ENCODE measurements around the gene SELENOM. TPM values are rescaled to one million over a fixed set of nuclear protein-coding genes. Genes with fewer than 3 reads are reported as not detected.

The SELENOM gene
- total RNA-seq, 1 donor from 2014 or later, result 35.0 TPM

- no peaks in the 10 kb centered on the region for H3K36me3 ChIP-seq (ENCODE audit: control insufficient read depth, insufficient read depth, low read length)
- no peak for DNase-seq (ENCODE audit: low read depth)
- no peak for FAIRE-seq
- H3K4me3 ChIP-seq (ENCODE audit: low read depth, low read length), result no peak overlapping the region
- TF ChIP-seq CTCF (IDR thresholded peaks at IDR 0.05; ENCODE audit: insufficient read depth, low read length, severe bottlenecking), result no peak
- peaks cover 4% of the 10 kb centered on the region for H3K27me3 ChIP-seq (ENCODE audit: control insufficient read depth, insufficient read depth, low read length)
These were observed 30.4 kb upstream of the SELENOM start for GRCh38 chr22:31137721-31138120.

- Histone ChIP-seq H3K4me3 (ENCODE audit: low read depth, low read length) (no peak overlapping the region), H3K36me3 (ENCODE audit: control insufficient read depth, insufficient read depth, low read length) (no peaks in the 10 kb centered on the region), H3K27me3 (ENCODE audit: control insufficient read depth, insufficient read depth, low read length) (peaks cover 4% of the 10 kb centered on the region)
- no peak for TF ChIP-seq CTCF (IDR thresholded peaks at IDR 0.05; ENCODE audit: insufficient read depth, low read length, severe bottlenecking)
- DNase-seq (ENCODE audit: low read depth) (no peak), FAIRE-seq (no peak)
These were observed 29.3 kb upstream of the SELENOM start for GRCh38 chr22:31136711-31137110.

GRCh38 chr22:31136155-31136554, 28.8 kb upstream of the SELENOM start:
- no peak overlapping the region for H3K4me3 ChIP-seq (ENCODE audit: low read depth, low read length)
- no peak for DNase-seq (ENCODE audit: low read depth)
- TF ChIP-seq CTCF (IDR thresholded peaks at IDR 0.05; ENCODE audit: insufficient read depth, low read length, severe bottlenecking), result no peak
- FAIRE-seq, result no peak
- peaks cover 4% of the 10 kb centered on the region for H3K27me3 ChIP-seq (ENCODE audit: control insufficient read depth, insufficient read depth, low read length)
- H3K36me3 ChIP-seq (ENCODE audit: control insufficient read depth, insufficient read depth, low read length), result no peaks in the 10 kb centered on the region

GRCh38 chr22:31135706-31136105, 28.3 kb upstream of the SELENOM start:
- Histone ChIP-seq H3K27me3 (ENCODE audit: control insufficient read depth, insufficient read depth, low read length) (peaks cover 4% of the 10 kb centered on the region), H3K36me3 (ENCODE audit: control insufficient read depth, insufficient read depth, low read length) (no peaks in the 10 kb centered on the region), H3K4me3 (ENCODE audit: low read depth, low read length) (no peak overlapping the region)
- no peak for TF ChIP-seq CTCF (IDR thresholded peaks at IDR 0.05; ENCODE audit: insufficient read depth, low read length, severe bottlenecking)
- DNase-seq (ENCODE audit: low read depth) (no peak), FAIRE-seq (no peak)

GRCh38 chr22:31134688-31135087, 27.3 kb upstream of the SELENOM start:
- TF ChIP-seq CTCF (IDR thresholded peaks at IDR 0.05; ENCODE audit: insufficient read depth, low read length, severe bottlenecking), result no peak
- Histone ChIP-seq H3K27me3 (ENCODE audit: control insufficient read depth, insufficient read depth, low read length) (peaks cover 2% of the 10 kb centered on the region), H3K36me3 (ENCODE audit: control insufficient read depth, insufficient read depth, low read length) (no peaks in the 10 kb centered on the region), H3K4me3 (ENCODE audit: low read depth, low read length) (no peak overlapping the region)
- FAIRE-seq, result peak; percentile 55
- no peak for DNase-seq (ENCODE audit: low read depth)

GRCh38 chr22:31133911-31134310, 26.5 kb upstream of the SELENOM start:
- H3K36me3 ChIP-seq (ENCODE audit: control insufficient read depth, insufficient read depth, low read length), result no peaks in the 10 kb centered on the region
- no peaks in the 10 kb centered on the region for H3K27me3 ChIP-seq (ENCODE audit: control insufficient read depth, insufficient read depth, low read length)
- no peak for TF ChIP-seq CTCF (IDR thresholded peaks at IDR 0.05; ENCODE audit: insufficient read depth, low read length, severe bottlenecking)
- no peak for FAIRE-seq
- DNase-seq (ENCODE audit: low read depth), result no peak
- no peak overlapping the region for H3K4me3 ChIP-seq (ENCODE audit: low read depth, low read length)

Measured in bronchial epithelial cell (primary cell).